Measurements from ENCODE around the gene ATG16L2. TPM values are rescaled to one million over a fixed set of nuclear protein-coding genes. Genes with fewer than 3 reads are reported as not detected.

ATG16L2 gene, protein sequence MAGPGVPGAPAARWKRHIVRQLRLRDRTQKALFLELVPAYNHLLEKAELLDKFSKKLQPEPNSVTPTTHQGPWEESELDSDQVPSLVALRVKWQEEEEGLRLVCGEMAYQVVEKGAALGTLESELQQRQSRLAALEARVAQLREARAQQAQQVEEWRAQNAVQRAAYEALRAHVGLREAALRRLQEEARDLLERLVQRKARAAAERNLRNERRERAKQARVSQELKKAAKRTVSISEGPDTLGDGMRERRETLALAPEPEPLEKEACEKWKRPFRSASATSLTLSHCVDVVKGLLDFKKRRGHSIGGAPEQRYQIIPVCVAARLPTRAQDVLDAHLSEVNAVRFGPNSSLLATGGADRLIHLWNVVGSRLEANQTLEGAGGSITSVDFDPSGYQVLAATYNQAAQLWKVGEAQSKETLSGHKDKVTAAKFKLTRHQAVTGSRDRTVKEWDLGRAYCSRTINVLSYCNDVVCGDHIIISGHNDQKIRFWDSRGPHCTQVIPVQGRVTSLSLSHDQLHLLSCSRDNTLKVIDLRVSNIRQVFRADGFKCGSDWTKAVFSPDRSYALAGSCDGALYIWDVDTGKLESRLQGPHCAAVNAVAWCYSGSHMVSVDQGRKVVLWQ
- 12.3 TPM for total RNA-seq
- polyA plus RNA-seq (ENCODE audit: insufficient read depth in 1 of 8, insufficient read length in 8 of 8, low replicate concordance in 1 of 8): 10 to 100 TPM in 7 of 8 donors, 1 to 10 TPM in 1; 7.5 to 18.3 (median 15.3) TPM
- long read RNA-seq, donor 1: 0 reads
- long read RNA-seq, donor 2, partial matches to known transcripts: 0 of 1 reads
- long read RNA-seq, donor 2, other reads (novel, unspliced or antisense): 0 of 1 reads
- long read RNA-seq, donor 3, partial matches to known transcripts: 0 of 3 reads
- long read RNA-seq, donor 3, other reads (novel, unspliced or antisense): 0 of 3 reads
- long read RNA-seq, donor 4, partial matches to known transcripts: 0 of 2 reads
- long read RNA-seq, donor 4, other reads (novel, unspliced or antisense): 0 of 2 reads
- long read RNA-seq, donor 5, partial matches to known transcripts: 12 of 23 reads
- long read RNA-seq, donor 5, other reads (novel, unspliced or antisense): 9 of 23 reads
- long read RNA-seq, donor 6, partial matches to known transcripts: 0 of 3 reads
- long read RNA-seq, donor 6, other reads (novel, unspliced or antisense): 0 of 3 reads
- long read RNA-seq, donor 7, partial matches to known transcripts: 0 of 1 reads
- long read RNA-seq, donor 7, other reads (novel, unspliced or antisense): 0 of 1 reads
- long read RNA-seq, donor 8, partial matches to known transcripts: 0 of 3 reads
- long read RNA-seq, donor 8, other reads (novel, unspliced or antisense): 0 of 3 reads
- long read RNA-seq, donor 9: 0 reads
- long read RNA-seq, donor 10, partial matches to known transcripts: 0 of 3 reads
- long read RNA-seq, donor 10, other reads (novel, unspliced or antisense): 0 of 3 reads
- long read RNA-seq, donor 11: 0 reads

DNA sequence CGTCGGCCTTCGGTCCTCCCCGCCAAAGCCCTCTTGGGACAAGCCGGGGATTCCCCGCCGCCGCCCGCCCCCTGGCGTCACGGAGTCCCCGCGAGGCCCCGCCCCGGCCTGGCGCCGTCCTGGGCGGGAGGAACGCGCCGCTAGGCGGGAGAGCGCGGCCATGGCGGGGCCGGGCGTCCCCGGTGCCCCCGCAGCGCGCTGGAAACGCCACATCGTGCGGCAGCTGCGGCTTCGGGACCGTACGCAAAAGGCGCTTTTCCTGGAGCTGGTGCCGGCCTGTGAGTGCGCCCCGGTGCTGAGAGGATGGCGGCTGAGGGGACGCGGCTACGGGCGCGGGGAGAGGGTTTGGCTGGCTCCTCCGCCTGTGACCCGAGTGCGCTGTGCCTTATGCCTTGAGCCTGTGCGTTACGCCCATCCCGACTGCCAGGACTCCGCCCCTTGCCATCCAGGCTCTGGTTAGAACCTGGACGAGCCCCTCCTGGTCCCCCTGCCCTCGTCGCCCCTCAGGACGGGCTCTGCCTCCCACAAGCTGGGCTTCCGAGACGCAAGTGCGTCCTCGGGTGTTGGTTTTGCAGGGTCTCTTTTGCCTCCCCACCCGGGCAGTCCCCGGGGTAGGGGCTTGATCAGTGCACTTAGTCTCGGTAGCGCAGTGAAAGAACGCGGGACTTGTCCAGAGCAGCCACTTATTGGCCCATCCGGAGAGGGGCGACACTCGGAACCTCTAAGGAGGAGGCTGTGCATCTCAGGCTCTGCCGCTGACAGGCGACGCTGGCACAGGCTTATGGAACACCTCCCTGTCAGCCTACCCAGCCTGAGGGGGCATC lies at the start of gene ATG16L2:
TSS of gene ATG16L2 (plus strand) at position 126 of the 824 bp plus-strand sequence. CDS start at position 161, 35 bp downstream.
- peak; percentile 94 for DNase-seq
- WGBS (ENCODE audit: insufficient coverage): under 1% methylated on average over 74 of the region's 75 CpGs

DNA sequence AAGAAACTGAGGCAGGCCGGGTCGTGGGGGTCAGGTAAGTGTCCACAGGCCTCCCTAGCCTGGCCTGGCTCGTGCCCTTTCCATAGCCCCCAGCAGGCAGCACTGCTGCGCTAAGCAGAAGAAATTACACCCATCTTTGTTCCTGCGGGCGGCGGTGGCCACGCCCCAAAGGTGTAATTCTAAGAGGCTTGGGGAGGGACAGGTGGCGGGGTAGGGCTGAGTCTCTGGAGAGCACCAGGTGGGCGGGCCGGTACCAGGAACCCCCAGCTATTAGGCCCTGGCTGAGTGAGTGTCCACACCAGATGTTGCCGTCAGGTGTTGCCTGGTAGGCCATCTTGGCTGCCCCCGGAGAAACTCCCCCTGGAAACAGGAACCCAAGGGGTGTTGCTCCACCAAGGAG lies 49.7 kb upstream of the ATG16L2 start:
- H3K36me3 ChIP-seq (ENCODE audit: control insufficient read depth, insufficient read depth, low read length): no peaks in the 10 kb centered on the region
- no peak overlapping the region for H3K4me3 ChIP-seq (ENCODE audit: low read length)
- no peaks in the 10 kb centered on the region for H3K27me3 ChIP-seq (ENCODE audit: control insufficient read depth, insufficient read depth, low read length)
- 52% methylated on average over 10 of the region's 13 CpGs for WGBS (ENCODE audit: insufficient coverage)
- peaks cover 9% of the 10 kb centered on the region for H3K4me1 ChIP-seq (ENCODE audit: control insufficient read depth, insufficient read depth, low read length)
- H3K27ac ChIP-seq (ENCODE audit: low read length): no peak overlapping the region
- no peaks in the 10 kb centered on the region for H3K9me3 ChIP-seq (replicated peaks; ENCODE audit: control insufficient read depth, low read depth, low read length)
- DNase-seq: no peak

More for the DNA sequence above, at the start of gene ATG16L2:
- peaks cover 30% of the 10 kb centered on the region for H3K4me1 ChIP-seq (ENCODE audit: control insufficient read depth, insufficient read depth, low read length)
- H3K4me3 ChIP-seq (ENCODE audit: low read length): peak within 1 kb of the TSS; percentile 64
- H3K36me3 ChIP-seq (ENCODE audit: control insufficient read depth, insufficient read depth, low read length): peaks cover 17% of the 10 kb centered on the region
- peak within 1 kb of the TSS; percentile 95 for H3K27ac ChIP-seq (ENCODE audit: low read length)
- H3K27me3 ChIP-seq (ENCODE audit: control insufficient read depth, insufficient read depth, low read length): no peaks in the 10 kb centered on the region
- no peaks in the 10 kb centered on the region for H3K9me3 ChIP-seq (replicated peaks; ENCODE audit: control insufficient read depth, low read depth, low read length)

DNA sequence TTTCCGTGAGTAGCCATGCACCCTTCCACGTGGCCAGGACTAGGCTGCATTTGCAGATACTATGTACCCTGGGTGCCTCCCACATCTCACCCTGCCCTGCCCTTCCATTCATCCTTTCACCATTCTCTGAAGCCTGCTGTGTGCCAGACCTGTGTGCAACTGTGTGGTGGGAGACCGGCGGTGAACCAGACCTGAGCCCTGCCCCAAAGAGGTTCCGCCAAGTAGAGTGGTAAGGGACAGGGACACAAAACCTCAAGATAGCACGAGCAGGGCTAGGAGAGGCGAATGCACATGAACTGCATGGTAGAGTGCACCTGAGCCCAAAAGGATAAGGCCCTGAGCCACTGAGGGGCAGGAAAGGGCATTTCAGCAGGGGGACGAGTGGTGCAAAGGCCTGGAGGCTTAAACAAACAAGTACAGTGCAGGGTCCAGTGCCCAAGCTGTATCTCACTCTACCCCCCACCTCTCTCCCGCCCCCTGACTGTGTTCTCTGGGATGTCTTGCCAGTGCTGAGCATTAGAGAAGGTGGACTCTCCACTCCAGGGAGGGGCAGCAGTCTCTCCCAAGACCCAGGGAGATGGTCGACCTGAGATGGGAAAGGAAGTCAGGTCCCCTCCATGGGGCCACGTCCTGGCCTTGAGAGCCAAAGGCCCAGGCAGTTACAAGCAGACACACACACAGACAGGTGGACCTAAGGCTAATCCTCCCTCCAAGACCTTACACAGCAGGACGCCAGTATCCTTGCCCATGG lies 47.9 kb upstream of the ATG16L2 start:
- no peaks in the 10 kb centered on the region for H3K27me3 ChIP-seq (ENCODE audit: control insufficient read depth, insufficient read depth, low read length)
- no peak overlapping the region for H3K27ac ChIP-seq (ENCODE audit: low read length)
- no peak overlapping the region for H3K4me3 ChIP-seq (ENCODE audit: low read length)
- no peaks in the 10 kb centered on the region for H3K9me3 ChIP-seq (replicated peaks; ENCODE audit: control insufficient read depth, low read depth, low read length)
- no peaks in the 10 kb centered on the region for H3K36me3 ChIP-seq (ENCODE audit: control insufficient read depth, insufficient read depth, low read length)
- peaks cover 8% of the 10 kb centered on the region for H3K4me1 ChIP-seq (ENCODE audit: control insufficient read depth, insufficient read depth, low read length)
- WGBS (ENCODE audit: insufficient coverage): 84% methylated on average over 6 of the region's 12 CpGs
- no peak for DNase-seq

DNA sequence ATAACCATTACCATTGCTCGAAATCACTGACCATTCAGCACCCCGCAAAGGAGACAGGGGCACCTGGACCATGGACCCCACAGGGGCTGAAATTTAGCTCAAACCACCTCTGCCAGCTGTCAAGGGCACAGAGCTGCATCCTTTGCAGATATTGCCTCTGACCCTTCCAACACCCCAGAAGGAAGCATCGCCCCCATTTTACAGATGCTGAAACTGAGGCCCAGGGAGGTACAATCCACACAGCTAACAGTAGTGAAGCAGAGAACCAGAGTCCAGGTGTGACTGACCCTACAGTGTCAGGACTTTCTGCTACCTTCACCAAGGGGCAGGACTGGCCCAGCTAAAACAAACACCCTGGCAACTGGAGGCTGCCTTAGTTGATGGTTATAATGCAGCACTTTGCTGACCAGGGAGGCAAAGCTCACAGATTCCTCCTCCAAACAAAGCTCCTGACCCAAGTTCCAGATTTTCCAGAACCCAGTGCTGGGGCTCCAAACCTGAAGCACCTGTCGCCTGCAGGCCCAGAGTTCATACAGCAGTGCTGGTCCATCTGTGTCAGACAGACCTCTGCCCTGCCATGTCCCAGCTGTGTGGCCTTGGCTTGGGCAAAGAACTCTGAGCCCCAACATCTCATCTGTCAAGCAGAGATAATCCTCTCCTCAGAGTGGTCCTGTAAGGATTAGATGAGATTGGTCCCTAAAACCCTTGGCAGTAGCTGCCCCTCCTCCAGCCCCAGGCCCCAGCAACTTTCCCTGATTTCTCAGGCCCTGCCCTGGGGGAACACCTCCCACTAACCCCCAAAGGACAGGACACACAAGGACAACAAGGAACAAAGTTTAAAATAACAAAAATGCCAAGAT lies 46.8 kb upstream of the ATG16L2 start:
- peaks cover 19% of the 10 kb centered on the region for H3K4me1 ChIP-seq (ENCODE audit: control insufficient read depth, insufficient read depth, low read length)
- no peak for DNase-seq
- H3K27ac ChIP-seq (ENCODE audit: low read length): no peak overlapping the region
- 95% methylated on average over 4 of the region's 4 CpGs for WGBS (ENCODE audit: insufficient coverage)
- no peaks in the 10 kb centered on the region for H3K36me3 ChIP-seq (ENCODE audit: control insufficient read depth, insufficient read depth, low read length)
- H3K4me3 ChIP-seq (ENCODE audit: low read length): no peak overlapping the region
- H3K9me3 ChIP-seq (replicated peaks; ENCODE audit: control insufficient read depth, low read depth, low read length): no peaks in the 10 kb centered on the region
- H3K27me3 ChIP-seq (ENCODE audit: control insufficient read depth, insufficient read depth, low read length): no peaks in the 10 kb centered on the region

DNA sequence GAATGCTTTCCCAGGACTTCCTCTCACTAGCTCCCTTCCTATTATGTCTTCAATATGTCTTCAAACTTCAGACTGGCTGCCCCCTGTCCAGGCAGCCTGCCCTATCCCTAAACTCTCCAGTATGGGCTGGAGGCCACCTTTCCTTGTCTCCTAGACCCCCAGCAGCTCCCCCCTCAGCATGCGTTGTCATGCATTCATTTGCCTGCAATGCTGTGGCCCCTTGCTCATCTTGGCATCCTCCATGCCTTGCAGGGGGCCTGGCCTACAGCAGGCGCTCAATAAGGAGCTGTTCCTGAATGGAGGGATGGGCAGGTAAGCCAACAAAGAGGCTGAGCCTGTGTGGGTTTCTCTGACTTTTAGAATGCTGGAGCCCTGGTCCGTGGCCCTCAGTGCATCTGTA lies 45.6 kb upstream of the ATG16L2 start:
- H3K27me3 ChIP-seq (ENCODE audit: control insufficient read depth, insufficient read depth, low read length): no peaks in the 10 kb centered on the region
- no peaks in the 10 kb centered on the region for H3K36me3 ChIP-seq (ENCODE audit: control insufficient read depth, insufficient read depth, low read length)
- no peak for DNase-seq
- H3K4me3 ChIP-seq (ENCODE audit: low read length): no peak overlapping the region
- no peak overlapping the region for H3K27ac ChIP-seq (ENCODE audit: low read length)
- peaks cover 30% of the 10 kb centered on the region for H3K4me1 ChIP-seq (ENCODE audit: control insufficient read depth, insufficient read depth, low read length)
- no peaks in the 10 kb centered on the region for H3K9me3 ChIP-seq (replicated peaks; ENCODE audit: control insufficient read depth, low read depth, low read length)
- WGBS (ENCODE audit: insufficient coverage): 78% methylated on average over 1 of the region's 3 CpGs

DNA sequence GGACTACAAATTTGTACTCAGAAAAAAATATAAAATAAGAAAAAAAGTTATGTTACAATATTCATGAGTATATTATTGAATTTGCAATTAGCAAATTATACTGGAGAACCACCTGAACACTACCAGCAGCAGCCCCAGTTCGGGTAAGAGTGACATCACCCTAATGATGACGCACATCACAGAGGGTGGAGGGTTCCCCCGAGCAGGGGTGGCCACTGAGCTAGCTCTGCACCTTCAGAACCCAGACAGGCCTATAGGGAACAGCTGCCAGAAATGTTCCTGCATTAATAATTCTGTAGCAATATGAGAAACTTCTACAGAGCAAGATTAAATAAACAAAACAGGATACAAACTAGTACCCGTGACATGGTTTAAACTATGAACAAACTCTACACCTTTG lies 44.5 kb upstream of the ATG16L2 start:
- no peak for DNase-seq
- no peaks in the 10 kb centered on the region for H3K27me3 ChIP-seq (ENCODE audit: control insufficient read depth, insufficient read depth, low read length)
- no peaks in the 10 kb centered on the region for H3K9me3 ChIP-seq (replicated peaks; ENCODE audit: control insufficient read depth, low read depth, low read length)
- peaks cover 41% of the 10 kb centered on the region for H3K4me1 ChIP-seq (ENCODE audit: control insufficient read depth, insufficient read depth, low read length)
- WGBS (ENCODE audit: insufficient coverage): no CpG with 5 or more reads among the region's 4 CpGs
- H3K27ac ChIP-seq (ENCODE audit: low read length): no peak overlapping the region
- H3K4me3 ChIP-seq (ENCODE audit: low read length): no peak overlapping the region
- H3K36me3 ChIP-seq (ENCODE audit: control insufficient read depth, insufficient read depth, low read length): no peaks in the 10 kb centered on the region

DNA sequence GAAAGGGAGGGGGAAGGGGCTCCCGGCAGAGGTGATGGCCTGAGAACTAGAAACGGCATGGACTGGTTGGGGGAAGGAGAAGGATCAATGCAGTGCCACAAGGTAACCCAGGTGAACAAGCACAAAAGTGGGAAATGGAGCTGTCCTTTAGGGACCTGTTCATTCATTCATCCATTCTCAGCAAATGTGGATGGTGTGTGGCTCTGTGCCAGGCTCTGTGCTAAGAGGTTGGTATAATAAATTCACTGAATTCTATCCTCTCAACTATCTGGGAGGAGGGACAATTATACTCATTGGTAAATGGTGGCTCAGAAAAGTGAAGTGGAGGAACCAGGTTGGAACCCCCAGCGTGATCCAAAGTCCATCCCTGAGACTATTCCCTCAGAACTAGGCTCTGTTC lies 43.4 kb upstream of the ATG16L2 start:
- Histone ChIP-seq H3K9me3 (replicated peaks; ENCODE audit: control insufficient read depth, low read depth, low read length) (no peaks in the 10 kb centered on the region), H3K27me3 (ENCODE audit: control insufficient read depth, insufficient read depth, low read length) (no peaks in the 10 kb centered on the region), H3K4me3 (ENCODE audit: low read length) (no peak overlapping the region), H3K4me1 (ENCODE audit: control insufficient read depth, insufficient read depth, low read length) (peaks cover 47% of the 10 kb centered on the region), H3K36me3 (ENCODE audit: control insufficient read depth, insufficient read depth, low read length) (no peaks in the 10 kb centered on the region), H3K27ac (ENCODE audit: low read length) (no peak overlapping the region)
- no peak for DNase-seq
- 79% methylated on average over 2 of the region's 3 CpGs for WGBS (ENCODE audit: insufficient coverage)

DNA sequence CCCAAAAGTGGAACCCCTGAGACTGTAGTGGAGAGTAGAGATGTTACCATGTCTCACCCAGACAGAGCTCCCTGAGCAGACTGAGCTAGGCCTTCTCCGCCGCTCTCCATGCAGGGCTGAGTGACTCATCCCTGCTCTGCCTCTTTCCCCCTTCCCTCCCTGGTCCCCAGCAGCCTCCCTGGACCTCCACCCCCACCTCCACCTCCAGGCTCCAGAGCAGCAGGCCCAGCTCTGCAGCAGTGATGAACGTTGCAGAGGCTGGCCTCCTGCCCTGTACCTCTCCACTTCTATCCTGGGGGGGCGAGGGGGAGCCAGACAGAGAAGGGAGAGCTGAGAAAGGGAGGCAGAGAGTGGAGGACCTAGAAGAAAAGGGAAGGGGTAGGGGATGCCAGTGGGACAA lies 42.7 kb upstream of the ATG16L2 start:
- H3K36me3 ChIP-seq (ENCODE audit: control insufficient read depth, insufficient read depth, low read length): no peaks in the 10 kb centered on the region
- DNase-seq: no peak
- H3K27me3 ChIP-seq (ENCODE audit: control insufficient read depth, insufficient read depth, low read length): no peaks in the 10 kb centered on the region
- WGBS (ENCODE audit: insufficient coverage): no CpG with 5 or more reads among the region's 4 CpGs
- no peaks in the 10 kb centered on the region for H3K9me3 ChIP-seq (replicated peaks; ENCODE audit: control insufficient read depth, low read depth, low read length)
- peaks cover 50% of the 10 kb centered on the region for H3K4me1 ChIP-seq (ENCODE audit: control insufficient read depth, insufficient read depth, low read length)
- no peak overlapping the region for H3K4me3 ChIP-seq (ENCODE audit: low read length)
- peak overlapping the region; percentile 13 for H3K27ac ChIP-seq (ENCODE audit: low read length)
